Measurements from ENCODE around the gene EIF5. TPM values are rescaled to one million over a fixed set of nuclear protein-coding genes. Genes with fewer than 3 reads are reported as not detected.
A peak's percentile ranks its signal among the peaks of the same experiment; 100 is the strongest.

Gene EIF5
- total RNA-seq, 1 experiment from 2014 or later: 356 TPM

- H2AFZ ChIP-seq (ENCODE audit: low read length): no peak overlapping the region
- Mint-ChIP-seq H3K9me3 (no peaks in the 10 kb centered on the region), H3K36me3 (ENCODE audit: insufficient read depth in 1 of 3, low read depth in 3 of 3) (peaks cover 0 to 5% (median 0%) of the 10 kb centered on the region in 3 experiments; a peak in 4 of 7 replicates), H3K27me3 (ENCODE audit: low read depth) (peaks cover 30% of the 10 kb centered on the region), H3K4me3 (peak overlapping the region; percentile 89 to 95), H3K27ac (peak overlapping the region in 1 of 3 experiments; percentile 82; a peak in 2 of 7 replicates), H3K4me1 (peaks cover 22 to 26% of the 10 kb centered on the region in 2 experiments)
- no peak overlapping the region for H4K5ac ChIP-seq (ENCODE audit: insufficient read length, low read depth, low read length)
- WGBS (ENCODE audit: extremely low coverage, insufficient read length, low lambda C conversion rate): no CpG with 5 or more reads among the region's 31 CpGs
- H3K56ac ChIP-seq (ENCODE audit: insufficient read length, low read depth, low read length): no peak overlapping the region
- H3T11ph ChIP-seq (ENCODE audit: low read length): no peak overlapping the region
- H4K20me1 ChIP-seq (ENCODE audit: control insufficient read depth, insufficient read depth, insufficient read length): no peaks in the 10 kb centered on the region
- no peak overlapping the region for H2BK5ac ChIP-seq (ENCODE audit: insufficient read length, low read length)
- no peaks in the 10 kb centered on the region for H3K9me3 ChIP-seq (ENCODE audit: control insufficient read depth, low read depth, low read length)
- H3K18ac ChIP-seq (ENCODE audit: insufficient read length, low read depth, low read length): no peak overlapping the region
- H3K27me3 ChIP-seq (ENCODE audit: insufficient read depth, low read length): no peaks in the 10 kb centered on the region; the same call in 1 of the 2 replicates
- TF ChIP-seq CTCF (conservative IDR thresholded peaks at IDR 0.05): no peak
- H2BK15ac ChIP-seq (ENCODE audit: low read depth, low read length): no peak overlapping the region
- H4K91ac ChIP-seq (ENCODE audit: insufficient read length, low read depth, low read length): no peak overlapping the region
- no peak overlapping the region for H3K9ac ChIP-seq (ENCODE audit: extremely low read depth, insufficient read length, low read length)
- H2BK120ac ChIP-seq (ENCODE audit: low read depth, low read length, poor library complexity, severe bottlenecking): no peak overlapping the region
- H3K4me2 ChIP-seq (ENCODE audit: insufficient read depth, insufficient read length, low read length): peak overlapping the region; percentile 52
- H3K14ac ChIP-seq (ENCODE audit: insufficient read depth, low read length): no peak overlapping the region
- H3K27ac ChIP-seq (ENCODE audit: insufficient read length, low read depth, low read length): no peak overlapping the region
- no peak overlapping the region for H2BK20ac ChIP-seq (ENCODE audit: low read depth, low read length, poor library complexity, severe bottlenecking)
- H3K4ac ChIP-seq (ENCODE audit: low read depth, low read length): no peak overlapping the region
- DNase-seq: no peak
- H4K8ac ChIP-seq (replicated peaks; ENCODE audit: insufficient read length, low read depth, low read length): no peak overlapping the region
- H3K4me1 ChIP-seq (ENCODE audit: insufficient read depth, low read length): no peaks in the 10 kb centered on the region
- H2BK12ac ChIP-seq (ENCODE audit: insufficient read length, low read depth, low read length): no peak overlapping the region
- no peak overlapping the region for H2AK5ac ChIP-seq (ENCODE audit: insufficient read length, low read length)
- H3K23ac ChIP-seq (ENCODE audit: insufficient read length, low read depth, low read length): no peak overlapping the region
- H3K23me2 ChIP-seq (ENCODE audit: insufficient read length, low read depth, low read length, poor library complexity, severe bottlenecking): peaks cover 14% of the 10 kb centered on the region
- H3K79me2 ChIP-seq (ENCODE audit: insufficient read depth, low read length): peaks cover 25% of the 10 kb centered on the region
- H3K79me1 ChIP-seq (ENCODE audit: insufficient read depth, low read depth, low read length, poor library complexity, severe bottlenecking): peaks cover 4% of the 10 kb centered on the region
These were observed 50.6 kb downstream of the EIF5 start for GRCh38 chr14:103384450-103385151.

All from H9 (cell line).